Fibroblast of the aortic adventitia (primary cell): Measurements from ENCODE around the gene CELF4. TPM values are rescaled to one million over a fixed set of nuclear protein-coding genes. Genes with fewer than 3 reads are reported as not detected.

ENCODE experiments used
- DNase-seq: peaks from one replicate; pipeline ENCODE4 v3.0.0-alpha.2; 2010; ENCODE audit warnings: low read depth
- H3K4me3 ChIP-seq: 2 replicates; pipeline ENCODE4 v1.5.1; 2011; ENCODE audit warnings: low read depth, mild to moderate bottlenecking, control low read depth, low read length, moderate library complexity
- total RNA-seq: library from RNA; depleted of rRNA; stranded (reverse); fragments of >200 nt; gene quantifications from 2 replicates; pipeline ENCODE4 v1.2.3, GENCODE V29; 2012; ENCODE audit warnings: low replicate concordance
- TF ChIP-seq, protein P1 (sequence below): IDR thresholded peaks from 2 replicates; pipeline ENCODE4 v1.5.1; 2011; ENCODE audit warnings: mild to moderate bottlenecking, low read length, control low read depth, inconsistent platforms; ENCODE audit not compliant: insufficient read depth

The CELF4 gene
- total RNA-seq, 1 donor: not detected

DNA sequence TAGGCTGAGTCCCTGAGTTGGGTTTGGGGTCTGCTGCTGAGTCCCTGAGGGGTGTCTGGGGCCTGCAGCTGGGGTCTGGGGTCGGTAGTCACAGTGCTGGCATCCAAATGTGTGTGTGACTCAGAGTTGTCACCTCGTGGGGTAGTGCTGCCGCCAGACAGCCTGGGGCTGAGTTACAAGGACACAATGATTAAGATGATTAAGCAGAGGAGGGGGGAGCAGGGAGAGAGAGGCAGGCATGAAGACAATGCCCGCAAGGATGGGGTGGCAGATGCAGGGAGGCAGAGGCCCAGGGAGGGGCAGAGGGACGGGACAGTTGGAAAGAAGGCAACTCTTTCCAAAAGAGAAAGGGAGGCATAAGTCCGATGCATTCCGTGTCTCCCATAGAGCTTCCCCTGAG, 120.2 kb downstream of the CELF4 start:
- H3K4me3 ChIP-seq: no peak overlapping the region
- TF ChIP-seq, protein P1, sequence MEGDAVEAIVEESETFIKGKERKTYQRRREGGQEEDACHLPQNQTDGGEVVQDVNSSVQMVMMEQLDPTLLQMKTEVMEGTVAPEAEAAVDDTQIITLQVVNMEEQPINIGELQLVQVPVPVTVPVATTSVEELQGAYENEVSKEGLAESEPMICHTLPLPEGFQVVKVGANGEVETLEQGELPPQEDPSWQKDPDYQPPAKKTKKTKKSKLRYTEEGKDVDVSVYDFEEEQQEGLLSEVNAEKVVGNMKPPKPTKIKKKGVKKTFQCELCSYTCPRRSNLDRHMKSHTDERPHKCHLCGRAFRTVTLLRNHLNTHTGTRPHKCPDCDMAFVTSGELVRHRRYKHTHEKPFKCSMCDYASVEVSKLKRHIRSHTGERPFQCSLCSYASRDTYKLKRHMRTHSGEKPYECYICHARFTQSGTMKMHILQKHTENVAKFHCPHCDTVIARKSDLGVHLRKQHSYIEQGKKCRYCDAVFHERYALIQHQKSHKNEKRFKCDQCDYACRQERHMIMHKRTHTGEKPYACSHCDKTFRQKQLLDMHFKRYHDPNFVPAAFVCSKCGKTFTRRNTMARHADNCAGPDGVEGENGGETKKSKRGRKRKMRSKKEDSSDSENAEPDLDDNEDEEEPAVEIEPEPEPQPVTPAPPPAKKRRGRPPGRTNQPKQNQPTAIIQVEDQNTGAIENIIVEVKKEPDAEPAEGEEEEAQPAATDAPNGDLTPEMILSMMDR: no peak
- DNase-seq: no peak

DNA sequence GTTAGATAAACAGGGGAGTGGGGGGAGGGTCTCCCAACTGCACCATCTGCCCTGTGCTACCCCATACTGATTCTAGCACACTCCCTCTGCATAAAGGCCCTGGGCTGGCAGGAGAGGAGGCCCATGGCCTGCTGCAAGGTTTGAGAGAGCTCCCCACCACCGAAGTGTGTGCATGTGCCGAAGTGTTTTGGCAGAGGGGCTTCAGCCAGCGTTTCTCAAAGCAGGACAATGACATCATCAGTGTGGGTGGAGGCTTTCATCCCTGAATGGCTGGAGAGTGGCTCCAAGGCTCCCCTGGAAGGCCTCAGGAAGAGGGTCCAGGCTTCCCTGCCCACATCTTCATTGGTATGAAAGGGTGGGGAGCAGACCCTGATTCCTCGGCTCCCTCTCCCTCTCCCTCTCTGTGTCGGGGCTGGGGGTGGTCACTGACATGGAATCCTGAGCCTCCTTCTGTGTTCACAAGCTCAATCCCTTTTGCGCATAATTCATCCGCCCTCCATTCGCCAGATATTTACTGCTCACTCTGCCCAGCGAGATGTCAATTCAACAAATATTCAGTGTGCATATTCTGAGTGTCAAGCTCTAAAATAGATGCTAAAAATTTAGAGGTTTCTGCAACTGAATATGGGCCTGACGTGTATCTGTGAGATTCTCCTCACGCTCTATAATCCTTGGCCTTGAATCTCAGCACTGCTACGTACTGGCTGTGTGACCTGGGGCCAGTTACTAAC, 122.1 kb downstream of the CELF4 start:
- DNase-seq: no peak
- H3K4me3 ChIP-seq: no peak overlapping the region
- TF ChIP-seq, protein P1: no peak

DNA sequence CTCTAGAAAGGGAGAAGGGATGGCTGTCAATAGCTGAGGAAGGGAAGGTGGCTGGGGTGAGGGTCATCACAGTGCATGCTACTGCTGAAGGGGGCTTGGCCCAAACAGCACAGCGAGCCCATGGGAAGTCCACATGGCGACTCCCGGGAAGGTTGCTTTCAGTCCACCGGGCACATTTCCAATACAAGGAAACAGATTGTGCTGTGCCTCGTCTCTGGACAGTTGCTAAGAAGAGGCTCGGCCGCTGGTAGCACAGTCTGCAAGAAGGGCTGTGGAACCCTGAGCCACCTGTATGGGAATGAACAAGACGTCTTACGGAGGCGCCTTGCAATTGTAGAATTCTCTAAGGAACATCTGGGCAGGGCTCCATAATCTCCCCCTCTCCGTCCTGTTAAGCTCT, 123.1 kb downstream of the CELF4 start:
- H3K4me3 ChIP-seq: no peak overlapping the region
- DNase-seq: no peak
- TF ChIP-seq, protein P1: no peak

GRCh38 chr18:37441821-37442220, 123.8 kb downstream of the CELF4 start:
- no peak overlapping the region for H3K4me3 ChIP-seq
- TF ChIP-seq, protein P1: no peak
- no peak for DNase-seq

GRCh38 chr18:37440206-37440605, 125.4 kb downstream of the CELF4 start:
- no peak overlapping the region for H3K4me3 ChIP-seq
- TF ChIP-seq, protein P1: no peak
- DNase-seq: no peak

DNA sequence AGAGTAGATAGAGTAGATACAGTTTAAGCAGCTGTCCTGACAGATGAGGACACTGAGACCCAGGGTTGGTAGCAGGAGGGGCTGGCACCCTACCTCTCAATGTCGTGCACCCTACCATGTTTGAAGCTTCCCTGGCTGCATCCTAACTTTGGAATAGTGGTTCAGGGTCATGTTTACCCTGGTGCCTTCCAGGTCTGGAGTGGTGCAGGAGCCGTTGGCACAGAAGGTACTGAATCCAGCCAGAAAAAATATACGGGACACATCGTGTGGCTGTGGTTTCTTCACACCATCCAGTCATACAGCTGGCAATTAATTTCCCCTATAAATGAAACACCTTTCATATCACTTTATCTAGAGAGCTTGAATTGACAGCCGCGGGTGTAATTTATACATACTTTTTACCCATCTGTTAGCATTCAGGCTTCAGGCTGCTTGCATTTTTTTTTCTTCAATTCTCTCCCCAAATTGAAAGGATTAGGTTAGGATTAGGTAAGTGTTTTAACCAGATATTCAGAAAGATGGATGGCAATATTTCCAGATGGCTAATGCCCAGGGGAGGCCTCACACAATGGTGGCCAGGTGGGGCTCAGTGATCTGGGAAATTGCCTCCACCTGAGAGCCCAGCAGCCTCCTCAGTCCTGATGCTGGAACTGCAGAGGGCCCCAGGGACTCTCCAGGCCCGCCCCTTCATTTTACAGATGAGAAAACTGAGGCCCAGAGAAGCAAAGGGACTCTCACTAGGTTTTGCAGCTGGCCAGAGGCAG, 127.0 kb downstream of the CELF4 start:
- TF ChIP-seq, protein P1: no peak
- DNase-seq: no peak
- no peak overlapping the region for H3K4me3 ChIP-seq

- TF ChIP-seq, protein P1: no peak
- no peak overlapping the region for H3K4me3 ChIP-seq
- no peak for DNase-seq
Observed at GRCh38 chr18:37435996-37436395, 129.6 kb downstream of the CELF4 start.
